ENCODE results near the gene ROR1.
"Not testable (repeated sequence)": the region's sequence is repeated elsewhere in the genome, so short reads cannot be mapped to it uniquely, and the experiment has no call there.

Gene ROR1

GRCh38 chr1:64196074-64196870, 422.5 kb downstream of the ROR1 start:
- no peak for DNase-seq

GRCh38 chr1:64197076-64197475, 423.3 kb downstream of the ROR1 start:
- peak; percentile 36 to 84 for DNase-seq

GRCh38 chr1:64199154-64199553, 425.3 kb downstream of the ROR1 start:
- DNase-seq: no peak

GRCh38 chr1:64200064-64200463, 426.2 kb downstream of the ROR1 start:
- DNase-seq: no peak

- no peak for DNase-seq
Observed at GRCh38 chr1:64203420-64203819, 429.6 kb downstream of the ROR1 start, which contains the start of gene UBE2U. TSS of gene UBE2U (plus strand) at chr1:64203623. CDS start at chr1:64204051, 428 bp downstream.

GRCh38 chr1:64209221-64209620, 435.4 kb downstream of the ROR1 start:
- DNase-seq: peak in 1 of 2 experiments; percentile 7

GRCh38 chr1:64212031-64212430, 438.2 kb downstream of the ROR1 start:
- no peak for DNase-seq

GRCh38 chr1:64215576-64215975, 441.8 kb downstream of the ROR1 start:
- DNase-seq: peak in 1 of 2 experiments; percentile 1

GRCh38 chr1:64220241-64220640, 446.4 kb downstream of the ROR1 start:
- peak in 1 of 2 experiments; percentile 32 for DNase-seq

GRCh38 chr1:64223329-64224151, 449.7 kb downstream of the ROR1 start:
- DNase-seq: no peak

- not testable (repeated sequence) for DNase-seq
Observed at GRCh38 chr1:64224236-64224635, 450.4 kb downstream of the ROR1 start.

- DNase-seq: peak; percentile 8 to 29
Observed at GRCh38 chr1:64228167-64228957, 454.5 kb downstream of the ROR1 start.

GRCh38 chr1:64229307-64229706, 455.5 kb downstream of the ROR1 start:
- peak; percentile 77 to 92 for DNase-seq

Measured in NCI-H524 (cell line).